ENCODE results near the gene FBXL19.
A peak's percentile ranks its signal among the peaks of the same experiment; 100 is the strongest.

The FBXL19 gene

DNA sequence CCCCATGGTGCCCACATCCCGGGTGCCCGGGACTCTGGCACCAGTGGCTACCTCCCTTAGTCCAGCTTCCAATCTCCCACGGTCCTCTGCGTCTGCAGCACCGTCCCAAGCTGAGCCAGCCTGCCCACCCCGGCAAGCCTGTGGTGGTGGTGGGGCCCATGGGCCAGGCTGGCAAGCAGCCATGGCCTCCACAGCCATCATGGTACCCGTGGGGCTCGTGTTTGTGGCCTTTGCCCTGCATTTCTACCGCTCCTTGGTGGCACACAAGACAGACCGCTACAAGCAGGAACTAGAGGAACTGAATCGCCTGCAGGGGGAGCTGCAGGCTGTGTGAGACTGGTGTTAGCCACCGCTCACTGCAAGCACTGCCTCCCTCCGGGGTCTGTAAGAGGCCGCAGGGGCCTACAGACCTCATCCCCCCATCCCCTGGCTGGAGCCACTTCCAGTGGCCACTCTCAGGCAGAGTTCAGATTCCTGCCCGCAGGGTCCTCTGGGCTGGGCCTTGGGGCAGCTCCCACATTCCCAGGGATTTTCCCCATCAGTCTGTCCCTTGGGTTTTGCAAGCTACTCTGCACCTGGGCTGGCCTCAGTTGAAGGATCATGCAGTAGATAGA, 30.2 kb downstream of the FBXL19 start:
- intact Hi-C loops (cut with DNase I; ENCODE audit: low total_unique reads) = no loop called here
- H3K27ac ChIP-seq = peak overlapping the region in 1 of 2 donors; percentile 27

DNA sequence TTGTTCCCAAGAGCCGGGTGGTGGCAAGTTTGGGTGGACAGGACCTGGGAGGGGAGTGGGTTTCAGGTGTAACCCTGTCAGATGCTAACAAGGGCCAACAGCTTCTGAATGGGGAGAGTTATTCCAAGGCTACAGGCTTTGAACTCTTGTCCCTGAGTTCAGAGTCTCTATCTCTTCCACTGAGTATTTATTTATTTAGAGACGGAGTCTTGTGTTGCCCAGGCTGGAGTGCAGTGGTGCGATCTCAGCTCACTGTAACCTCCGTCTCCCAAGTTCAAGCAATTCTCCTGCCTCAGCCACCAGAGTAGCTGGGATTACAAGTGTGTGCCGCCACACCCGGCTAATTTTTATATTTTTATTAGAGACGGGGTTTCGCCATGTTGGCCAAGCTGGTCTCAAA, 31.6 kb downstream of the FBXL19 start:
- DNase-seq = no peak
- intact Hi-C loops (cut with DNase I; ENCODE audit: low total_unique reads) = no loop called here
- no peaks in the 10 kb centered on the region for H3K27me3 ChIP-seq
- H3K4me3 ChIP-seq = no peak overlapping the region
- peaks cover 7 to 23% (median 7%) of the 10 kb centered on the region in 3 donors for H3K36me3 ChIP-seq
- no peak for TF ChIP-seq CTCF (IDR thresholded peaks at IDR 0.05)
- H3K4me1 ChIP-seq = peaks cover 0 to 64% (median 56%) of the 10 kb centered on the region in 4 donors
- H3K27ac ChIP-seq = no peak overlapping the region
- no peaks in the 10 kb centered on the region for H3K9me3 ChIP-seq

More for the DNA sequence above, 30.2 kb downstream of the FBXL19 start:
- peaks cover 0 to 12% (median 0%) of the 10 kb centered on the region in 3 donors for H3K36me3 ChIP-seq
- peak; percentile 28 to 57 for TF ChIP-seq CTCF (IDR thresholded peaks at IDR 0.05)
- no peak overlapping the region for H3K4me3 ChIP-seq
- H3K9me3 ChIP-seq = no peaks in the 10 kb centered on the region
- H3K27me3 ChIP-seq = no peaks in the 10 kb centered on the region
- peak in 1 of 2 donors; percentile 75 for DNase-seq
- H3K4me1 ChIP-seq = peaks cover 0 to 66% (median 51%) of the 10 kb centered on the region in 4 donors

- DNase-seq = peak; percentile 70 to 91
- peaks cover 23 to 42% (median 24%) of the 10 kb centered on the region in 3 donors for H3K36me3 ChIP-seq
These were observed 33.5 kb downstream of the FBXL19 start for GRCh38 chr16:30956601-30957455.

GRCh38 chr16:30957456-30958174, 34.2 kb downstream of the FBXL19 start, which contains the start of gene SETD1A:
SETD1A (plus strand) TSS chr16:30957754; CDS start chr16:30958732, 978 bp downstream.
- Histone ChIP-seq H3K36me3 (peaks cover 31 to 49% (median 32%) of the 10 kb centered on the region in 3 donors), H3K4me1 (peaks cover 0 to 38% (median 32%) of the 10 kb centered on the region in 4 donors), H3K27ac (peak within 1 kb of the TSS; percentile 91 to 94), H3K27me3 (no peaks in the 10 kb centered on the region), H3K9me3 (no peaks in the 10 kb centered on the region), H3K4me3 (peak within 1 kb of the TSS; percentile 74 to 96)
- TF ChIP-seq CTCF (IDR thresholded peaks at IDR 0.05) = peak in 1 of 2 experiments; percentile 5
- DNase-seq = peak; percentile 97 to 98
- intact Hi-C loops (cut with DNase I; ENCODE audit: low total_unique reads) = no loop called here

More at GRCh38 chr16:30956601-30957455, 33.5 kb downstream of the FBXL19 start:
- peaks cover 0 to 46% (median 40%) of the 10 kb centered on the region in 4 donors for H3K4me1 ChIP-seq
- peak in 1 of 2 experiments; percentile 26 for TF ChIP-seq CTCF (IDR thresholded peaks at IDR 0.05)
- peak overlapping the region; percentile 91 to 94 for H3K27ac ChIP-seq
- no peaks in the 10 kb centered on the region for H3K9me3 ChIP-seq
- no peaks in the 10 kb centered on the region for H3K27me3 ChIP-seq
- intact Hi-C loops (cut with DNase I; ENCODE audit: low total_unique reads) = no loop called here
- H3K4me3 ChIP-seq = peak overlapping the region; percentile 74 to 96
